Measurements from ENCODE around the gene NR5A2. TPM values are rescaled to one million over a fixed set of nuclear protein-coding genes. Genes with fewer than 3 reads are reported as not detected.

Gene NR5A2
- polyA plus RNA-seq, 3 donors, result 0.03 to 0.31 TPM; not detected in 1

DNA sequence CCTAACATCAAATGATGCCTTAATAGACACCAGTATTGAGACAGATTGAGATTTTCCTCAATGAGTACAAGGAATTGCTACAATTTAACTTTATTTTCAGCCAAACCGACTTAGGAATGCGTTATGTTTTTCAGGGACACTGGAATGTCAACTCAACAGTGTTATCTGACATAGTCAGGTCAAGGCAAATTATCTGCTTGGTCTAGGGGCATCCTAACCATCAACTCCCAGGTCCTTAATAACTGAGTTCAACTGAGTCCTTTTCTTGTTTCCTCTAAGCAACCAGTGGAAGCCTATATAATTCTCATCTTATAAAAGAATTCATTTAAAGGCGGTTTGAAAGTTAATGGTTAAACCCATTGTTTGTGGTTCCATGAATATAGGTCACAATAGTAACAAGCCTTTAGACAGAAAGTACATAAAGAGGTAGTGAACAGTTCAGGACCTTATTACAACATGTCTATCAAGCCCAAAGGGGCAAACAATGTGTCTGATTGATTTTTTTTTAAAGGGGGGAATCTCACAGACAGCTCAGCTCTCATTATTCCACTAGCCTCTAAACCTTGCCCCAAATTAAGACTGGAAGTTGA is 32.3 kb upstream of the NR5A2 start:
- Mint-ChIP-seq H3K4me1 (no peaks in the 10 kb centered on the region), H3K27ac (no peak overlapping the region), H3K27me3 (ENCODE audit: low read depth in 3 of 3) (peaks cover 0 to 7% (median 4%) of the 10 kb centered on the region in 3 donors), H3K36me3 (no peaks in the 10 kb centered on the region), H3K9me3 (peaks cover 0 to 4% (median 0%) of the 10 kb centered on the region in 7 donors), H3K4me3 (no peak overlapping the region)
- Histone ChIP-seq H3K79me2 (ENCODE audit: insufficient read depth, low read length) (no peaks in the 10 kb centered on the region), H3K9me3 (replicated peaks in 1 of 2; ENCODE audit: control insufficient read depth in 1 of 2, insufficient read depth in 1 of 2, low read length in 2 of 2) (no peaks in the 10 kb centered on the region), H3K36me3 (replicated peaks in 1 of 2; ENCODE audit: control insufficient read depth in 1 of 2, insufficient read depth in 2 of 2, low read length in 2 of 2) (no peaks in the 10 kb centered on the region), H3K4me2 (replicated peaks; ENCODE audit: extremely low read depth, low read length, poor library complexity, severe bottlenecking) (no peak overlapping the region), H3K27ac (ENCODE audit: low read depth in 1 of 2, low read length in 2 of 2) (no peak overlapping the region), H3K4me1 (ENCODE audit: control insufficient read depth in 1 of 2, insufficient read depth in 2 of 2, low read length in 2 of 2) (no peaks in the 10 kb centered on the region), H3K27me3 (ENCODE audit: control insufficient read depth in 2 of 2, insufficient read depth in 2 of 2, low read length in 2 of 2) (no peaks in the 10 kb centered on the region), H2AFZ (ENCODE audit: insufficient read depth, low read depth, low read length, poor library complexity, severe bottlenecking) (no peak overlapping the region), H3K4me3 (replicated peaks in 1 of 3; ENCODE audit: low read depth in 2 of 3, low read length in 3 of 3) (no peak overlapping the region), H3K9ac (ENCODE audit: insufficient read depth, low read length, poor library complexity, severe bottlenecking) (no peak overlapping the region), H4K20me1 (ENCODE audit: insufficient read depth, low read length) (no peaks in the 10 kb centered on the region)
- 0% methylated on average over 1 of the region's 3 CpGs for whole genome bisulfite sequencing (ENCODE audit: insufficient coverage)
- intact Hi-C loops (cut with micrococcal nuclease), result no loop called here
- TF ChIP-seq, protein P1, sequence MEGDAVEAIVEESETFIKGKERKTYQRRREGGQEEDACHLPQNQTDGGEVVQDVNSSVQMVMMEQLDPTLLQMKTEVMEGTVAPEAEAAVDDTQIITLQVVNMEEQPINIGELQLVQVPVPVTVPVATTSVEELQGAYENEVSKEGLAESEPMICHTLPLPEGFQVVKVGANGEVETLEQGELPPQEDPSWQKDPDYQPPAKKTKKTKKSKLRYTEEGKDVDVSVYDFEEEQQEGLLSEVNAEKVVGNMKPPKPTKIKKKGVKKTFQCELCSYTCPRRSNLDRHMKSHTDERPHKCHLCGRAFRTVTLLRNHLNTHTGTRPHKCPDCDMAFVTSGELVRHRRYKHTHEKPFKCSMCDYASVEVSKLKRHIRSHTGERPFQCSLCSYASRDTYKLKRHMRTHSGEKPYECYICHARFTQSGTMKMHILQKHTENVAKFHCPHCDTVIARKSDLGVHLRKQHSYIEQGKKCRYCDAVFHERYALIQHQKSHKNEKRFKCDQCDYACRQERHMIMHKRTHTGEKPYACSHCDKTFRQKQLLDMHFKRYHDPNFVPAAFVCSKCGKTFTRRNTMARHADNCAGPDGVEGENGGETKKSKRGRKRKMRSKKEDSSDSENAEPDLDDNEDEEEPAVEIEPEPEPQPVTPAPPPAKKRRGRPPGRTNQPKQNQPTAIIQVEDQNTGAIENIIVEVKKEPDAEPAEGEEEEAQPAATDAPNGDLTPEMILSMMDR (IDR thresholded peaks at IDR 0.05), result no peak
- no peak for DNase-seq

DNA sequence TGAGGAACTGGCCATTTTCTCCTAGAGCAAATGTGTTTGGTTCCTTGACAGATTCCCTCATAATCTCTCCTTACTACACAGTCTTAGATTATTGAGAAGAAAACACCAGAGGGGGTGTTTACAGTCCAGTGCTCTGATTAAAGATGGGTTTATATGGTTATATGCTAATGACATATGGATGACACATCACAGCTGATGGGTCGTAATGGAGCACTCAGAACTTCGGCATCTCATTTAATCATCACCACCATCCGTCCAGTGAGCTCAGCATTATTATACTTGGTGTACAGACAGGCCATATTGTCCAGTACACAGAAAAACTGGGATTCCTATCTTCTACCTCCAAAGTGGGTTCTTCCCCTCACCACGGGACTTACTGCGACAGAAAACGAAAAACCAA is 22.3 kb upstream of the NR5A2 start:
- H3K4me1 ChIP-seq (ENCODE audit: control insufficient read depth in 1 of 2, insufficient read depth in 2 of 2, low read length in 2 of 2), result no peaks in the 10 kb centered on the region
- H3K27ac Mint-ChIP-seq, result no peak overlapping the region
- H2AFZ ChIP-seq (ENCODE audit: insufficient read depth, low read depth, low read length, poor library complexity, severe bottlenecking), result no peak overlapping the region
- H3K79me2 ChIP-seq (ENCODE audit: insufficient read depth, low read length), result no peaks in the 10 kb centered on the region
- H3K4me3 Mint-ChIP-seq, result no peak overlapping the region
- no peak overlapping the region for H3K9ac ChIP-seq (ENCODE audit: insufficient read depth, low read length, poor library complexity, severe bottlenecking)
- no peak for DNase-seq
- no peak overlapping the region for H3K27ac ChIP-seq (ENCODE audit: low read depth in 1 of 2, low read length in 2 of 2)
- H3K36me3 ChIP-seq (replicated peaks in 1 of 2; ENCODE audit: control insufficient read depth in 1 of 2, insufficient read depth in 2 of 2, low read length in 2 of 2), result no peaks in the 10 kb centered on the region
- intact Hi-C loops (cut with micrococcal nuclease), result no loop called here
- TF ChIP-seq, protein P1 (IDR thresholded peaks at IDR 0.05), result no peak
- H3K4me1 Mint-ChIP-seq, result peaks cover 2% of the 10 kb centered on the region
- 100% methylated on average over 3 of the region's 6 CpGs for WGBS (ENCODE audit: insufficient coverage)
- H3K4me2 ChIP-seq (replicated peaks; ENCODE audit: extremely low read depth, low read length, poor library complexity, severe bottlenecking), result no peak overlapping the region
- no peaks in the 10 kb centered on the region for H3K36me3 Mint-ChIP-seq
- no peaks in the 10 kb centered on the region for H3K27me3 ChIP-seq (ENCODE audit: control insufficient read depth in 2 of 2, insufficient read depth in 2 of 2, low read length in 2 of 2)
- H4K20me1 ChIP-seq (ENCODE audit: insufficient read depth, low read length), result no peaks in the 10 kb centered on the region
- no peak overlapping the region for H3K4me3 ChIP-seq (replicated peaks in 1 of 3; ENCODE audit: low read depth in 2 of 3, low read length in 3 of 3)
- peaks cover 0 to 2% (median 1%) of the 10 kb centered on the region in 3 donors for H3K27me3 Mint-ChIP-seq (ENCODE audit: low read depth in 3 of 3)
- H3K9me3 ChIP-seq (replicated peaks in 1 of 2; ENCODE audit: control insufficient read depth in 1 of 2, insufficient read depth in 1 of 2, low read length in 2 of 2), result no peaks in the 10 kb centered on the region
- peaks cover 0 to 4% (median 0%) of the 10 kb centered on the region in 7 donors for H3K9me3 Mint-ChIP-seq
